ENCODE results near the gene MBTPS2.

The MBTPS2 gene

GRCh38 chrX:21839334-21840192, at the start of gene MBTPS2:
MBTPS2 (plus strand) TSS chrX:21839617; CDS start chrX:21839735, 118 bp downstream.
- TF ChIP-seq CTCF (IDR thresholded peaks at IDR 0.05; ENCODE audit: insufficient read depth, missing control alignments): peak; percentile 31
- FAIRE-seq (no peak), DNase-seq (ENCODE audit: insufficient read length, low spot score) (no peak)

GRCh38 chrX:21798677-21799219, 40.7 kb upstream of the MBTPS2 start:
- TF ChIP-seq CTCF (IDR thresholded peaks at IDR 0.05; ENCODE audit: insufficient read depth, missing control alignments): no peak
- FAIRE-seq (no peak), DNase-seq (ENCODE audit: insufficient read length, low spot score) (no peak)

- FAIRE-seq: no peak
- TF ChIP-seq CTCF (IDR thresholded peaks at IDR 0.05; ENCODE audit: insufficient read depth, missing control alignments): no peak
- no peak for DNase-seq (ENCODE audit: insufficient read length, low spot score)
These were observed 39.6 kb upstream of the MBTPS2 start for GRCh38 chrX:21799767-21800166.

- no peak for TF ChIP-seq CTCF (IDR thresholded peaks at IDR 0.05; ENCODE audit: insufficient read depth, missing control alignments)
- FAIRE-seq (no peak), DNase-seq (ENCODE audit: insufficient read length, low spot score) (no peak)
These were observed 39.1 kb upstream of the MBTPS2 start for GRCh38 chrX:21800344-21800770.

- no peak for TF ChIP-seq CTCF (IDR thresholded peaks at IDR 0.05; ENCODE audit: insufficient read depth, missing control alignments)
- DNase-seq (ENCODE audit: insufficient read length, low spot score) (no peak), FAIRE-seq (no peak)
These were observed 37.3 kb upstream of the MBTPS2 start for GRCh38 chrX:21802054-21802670.

- no peak for TF ChIP-seq CTCF (IDR thresholded peaks at IDR 0.05; ENCODE audit: insufficient read depth, missing control alignments)
- no peak for DNase-seq (ENCODE audit: insufficient read length, low spot score)
- no peak for FAIRE-seq
These were observed 36.6 kb upstream of the MBTPS2 start for GRCh38 chrX:21802839-21803238.

Measured in D721Med (cell line).